Muscle of arm (tissue), 12 donors: ENCODE data around the gene ATF5. TPM values are rescaled to one million over a fixed set of nuclear protein-coding genes. Genes with fewer than 3 reads are reported as not detected.
A peak's percentile ranks its signal among the peaks of the same experiment; 100 is the strongest.
"Not testable (repeated sequence)": the region's sequence is repeated elsewhere in the genome, so short reads cannot be mapped to it uniquely, and the experiment has no call there.

Source experiments
- DNase-seq: peaks from one replicate; pipeline ENCODE4 v3.0.0-alpha.2; 2013
- polyA plus RNA-seq, 12 donors: library from polyadenylated mRNA; unstranded; fragments of 120-200 nt; gene quantifications; one replicate each; pipeline ENCODE4 v1.2.1, GENCODE V29; 2013; ENCODE audit not compliant: insufficient read length in 12 of 12

The ATF5 gene
- polyA plus RNA-seq, 12 donors = 13.1 to 40.2 (median 26.6) TPM; not detected in 1

DNA sequence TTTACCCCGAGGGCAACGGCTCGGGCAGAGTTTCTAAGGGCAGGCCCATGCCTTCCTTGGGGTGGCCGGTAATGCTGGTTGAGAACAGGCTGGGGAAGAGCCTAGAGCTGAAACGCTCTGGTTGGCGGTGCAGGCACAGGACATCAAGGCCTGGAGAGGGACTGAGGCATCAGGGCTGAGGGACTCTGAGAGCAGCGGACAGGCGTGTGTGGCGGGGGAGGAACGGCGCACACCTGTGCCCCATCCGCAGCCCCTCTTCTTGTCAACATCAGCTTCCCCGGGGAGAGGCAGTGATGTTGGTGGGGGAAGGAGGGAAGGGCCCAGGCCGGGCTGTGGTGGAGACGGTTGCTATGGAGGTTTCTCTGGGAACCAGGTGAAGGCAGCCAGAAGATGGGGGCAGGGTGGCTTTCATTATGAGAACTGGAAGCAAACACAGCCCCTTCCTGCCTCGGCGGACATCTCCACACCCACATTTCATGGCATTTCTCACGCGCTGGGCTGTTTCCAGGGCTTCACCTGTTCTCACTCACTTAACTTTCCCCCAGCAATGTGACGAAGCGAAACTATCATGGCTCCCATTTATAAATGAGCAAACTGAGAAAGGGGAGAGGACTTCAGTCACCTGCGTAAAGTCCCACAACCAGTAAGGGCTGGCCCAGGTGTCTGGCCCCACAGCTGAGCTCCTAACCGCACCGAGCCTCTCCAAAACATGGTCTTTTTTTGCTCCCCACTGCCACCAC is 8.2 kb upstream of the ATF5 start:
- no peak for DNase-seq

DNA sequence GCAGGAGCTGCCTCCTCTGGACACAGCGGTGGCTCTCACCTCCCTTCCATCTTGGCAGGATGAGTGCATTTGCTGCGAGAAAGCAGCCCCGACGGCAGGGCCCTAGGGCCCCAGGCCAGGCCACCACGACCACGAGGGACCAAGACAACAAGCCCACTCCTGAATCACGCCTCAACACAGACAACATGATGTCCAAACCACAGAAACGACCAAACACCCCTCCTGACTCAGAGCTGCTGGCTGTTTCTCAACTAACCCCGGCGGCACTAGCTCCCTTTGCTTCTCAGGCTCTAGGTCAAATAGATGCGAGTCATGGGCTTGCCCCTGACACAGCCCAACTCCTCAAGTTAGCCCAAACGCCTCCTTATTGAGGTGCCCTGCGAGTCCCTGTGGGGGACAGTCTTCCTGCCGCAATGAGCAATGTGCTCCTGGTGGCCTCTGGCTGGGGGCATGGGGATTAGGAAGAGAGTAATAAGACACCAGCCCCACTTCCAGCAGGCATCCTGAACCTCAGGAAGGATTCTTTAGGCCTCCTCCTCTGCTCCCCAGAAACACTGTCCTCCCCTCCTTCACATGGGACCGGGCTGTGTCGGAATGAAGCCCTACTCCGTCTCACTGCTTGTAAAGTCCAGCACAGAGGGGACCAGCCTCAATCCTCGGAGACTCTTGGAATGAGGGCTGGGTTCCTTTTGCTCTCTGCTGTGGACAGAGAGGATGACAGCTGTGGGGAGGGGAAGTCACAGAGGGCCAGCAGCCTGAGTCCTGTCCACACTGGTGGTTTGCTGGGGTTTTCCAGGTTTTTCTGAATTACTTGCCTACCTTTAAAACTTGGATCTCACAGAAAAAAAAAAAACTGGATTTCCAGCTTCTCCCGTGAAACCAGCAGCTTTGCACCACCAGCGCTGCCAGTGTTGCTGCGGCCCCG is 6.9 kb upstream of the ATF5 start:
- DNase-seq = no peak

GRCh38 chr19:49923055-49924003 is 5.7 kb upstream of the ATF5 start:
- DNase-seq = no peak

- DNase-seq = no peak
These were observed 4.8 kb upstream of the ATF5 start for GRCh38 chr19:49924004-49924880.

GRCh38 chr19:49924881-49925210 is 4.2 kb upstream of the ATF5 start:
- not testable (repeated sequence) for DNase-seq

- DNase-seq = no peak
These were observed 3.5 kb upstream of the ATF5 start for GRCh38 chr19:49925486-49925885.

DNA sequence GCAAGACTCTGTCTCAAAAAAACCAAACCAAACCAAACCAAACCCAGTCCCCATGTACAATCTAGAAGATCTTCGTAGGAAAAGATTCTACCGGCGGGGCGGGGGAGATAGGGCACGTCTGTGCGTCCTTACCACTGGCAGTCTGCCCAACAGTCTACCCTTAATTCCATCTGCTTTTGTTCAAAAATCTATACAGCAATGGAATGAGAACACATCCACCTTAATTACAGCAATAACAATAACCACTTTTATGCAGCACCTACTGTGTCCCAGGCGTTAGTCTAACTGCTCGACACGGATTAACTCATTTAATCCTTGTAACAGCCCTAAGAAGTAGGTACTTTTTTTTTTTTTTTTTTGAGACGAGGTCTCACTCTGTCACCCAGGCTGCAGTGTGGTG is 2.5 kb upstream of the ATF5 start:
- DNase-seq = no peak

- DNase-seq = no peak
These were observed 1.3 kb upstream of the ATF5 start for GRCh38 chr19:49927526-49928264.

DNA sequence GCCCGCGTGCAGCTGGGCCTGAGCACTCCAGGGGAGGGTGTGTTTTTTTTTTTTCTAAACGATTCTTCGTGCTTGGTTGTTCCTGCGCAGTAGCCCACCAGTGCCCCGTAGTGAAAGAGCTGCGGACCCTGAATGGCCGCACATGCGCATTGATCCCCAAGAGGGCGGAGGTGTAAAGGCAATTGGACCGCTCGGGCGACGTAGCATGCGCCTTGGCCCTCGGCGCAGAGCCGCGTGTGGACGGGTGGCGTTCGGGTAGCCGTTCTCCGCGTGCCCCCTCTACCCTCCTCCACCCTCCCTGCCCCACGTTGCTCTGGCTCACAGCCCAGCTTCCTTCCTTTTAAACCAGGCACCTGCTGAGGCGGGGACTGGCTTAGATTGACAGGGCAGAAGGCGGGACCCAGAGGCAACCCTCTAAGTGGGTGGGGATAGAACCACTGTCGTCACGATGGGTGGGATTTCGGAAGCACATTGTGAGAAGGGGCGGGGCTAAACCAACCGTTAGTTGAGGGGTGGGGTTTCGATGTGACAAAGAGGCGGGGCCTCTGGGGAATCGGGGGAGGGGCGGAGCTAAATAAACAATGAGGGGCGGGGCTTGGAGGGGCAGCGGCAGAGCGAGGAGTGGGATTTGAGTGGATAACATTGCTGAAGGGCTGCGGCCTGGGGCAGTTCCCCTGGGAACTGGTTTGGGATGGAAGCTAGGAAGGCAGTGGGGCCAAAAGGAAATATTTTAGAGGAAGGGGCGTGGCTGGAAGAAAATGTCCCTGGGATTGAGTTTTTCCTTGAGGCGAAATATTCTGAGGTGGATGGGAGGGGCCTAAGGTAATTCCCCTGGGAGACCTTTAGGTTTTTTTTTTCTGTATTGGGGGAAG is 842 bp downstream of the ATF5 start:
- peak; percentile 95 for DNase-seq

- DNase-seq = no peak
These were observed 1.5 kb downstream of the ATF5 start for GRCh38 chr19:49930483-49931011.

- no peak for DNase-seq
These were observed 2.5 kb downstream of the ATF5 start for GRCh38 chr19:49931293-49932040.

DNA sequence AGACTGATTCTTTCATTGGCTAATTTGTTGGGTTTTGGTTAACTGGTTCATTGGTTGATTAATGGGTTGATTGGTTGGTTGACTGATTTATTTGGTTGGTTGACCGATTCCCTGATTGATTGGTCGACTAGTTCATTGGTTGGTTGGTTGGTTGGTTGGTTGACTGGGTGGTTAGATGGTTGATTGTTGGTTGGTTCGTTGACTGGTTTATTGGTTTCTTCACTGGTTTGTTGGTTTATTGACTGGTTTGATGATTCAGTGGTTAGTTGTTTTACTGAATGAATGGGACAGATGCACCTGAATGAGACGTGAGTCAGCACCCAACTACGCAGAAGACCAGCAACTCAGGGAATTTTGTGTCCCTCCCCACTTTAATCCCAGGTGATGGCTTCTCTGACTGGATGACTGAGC is 3.0 kb downstream of the ATF5 start:
- no peak for DNase-seq

DNA sequence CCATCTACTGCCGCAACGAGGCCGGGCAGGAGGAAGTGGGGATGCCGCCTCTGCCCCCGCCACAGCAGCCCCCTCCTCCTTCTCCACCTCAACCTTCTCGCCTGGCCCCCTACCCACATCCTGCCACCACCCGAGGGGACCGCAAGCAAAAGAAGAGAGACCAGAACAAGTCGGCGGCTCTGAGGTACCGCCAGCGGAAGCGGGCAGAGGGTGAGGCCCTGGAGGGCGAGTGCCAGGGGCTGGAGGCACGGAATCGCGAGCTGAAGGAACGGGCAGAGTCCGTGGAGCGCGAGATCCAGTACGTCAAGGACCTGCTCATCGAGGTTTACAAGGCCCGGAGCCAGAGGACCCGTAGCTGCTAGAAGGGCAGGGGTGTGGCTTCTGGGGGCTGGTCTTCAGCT is 3.7 kb downstream of the ATF5 start:
- no peak for DNase-seq

DNA sequence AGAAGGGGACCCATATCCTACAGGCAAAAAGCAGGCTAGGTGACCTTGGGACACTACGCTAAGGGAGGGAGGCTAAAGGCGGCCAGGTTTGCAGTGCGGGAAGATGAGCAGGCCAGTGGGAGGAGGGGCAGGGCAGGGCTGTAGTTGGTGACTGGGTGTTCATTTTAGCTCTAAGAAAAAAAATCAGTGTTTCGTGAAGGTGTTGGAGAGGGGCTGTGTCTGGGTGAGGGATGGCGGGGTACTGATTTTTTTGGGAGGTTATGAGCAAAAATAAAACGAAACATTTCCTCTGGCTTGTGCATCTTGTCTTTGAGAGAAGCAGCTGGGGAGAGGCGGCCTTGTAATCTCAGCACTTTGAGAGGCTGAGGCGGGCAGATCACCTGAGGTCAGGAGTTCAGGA is 4.6 kb downstream of the ATF5 start:
- no peak for DNase-seq

GRCh38 chr19:49936549-49936948 is 7.5 kb downstream of the ATF5 start:
- DNase-seq = no peak

DNA sequence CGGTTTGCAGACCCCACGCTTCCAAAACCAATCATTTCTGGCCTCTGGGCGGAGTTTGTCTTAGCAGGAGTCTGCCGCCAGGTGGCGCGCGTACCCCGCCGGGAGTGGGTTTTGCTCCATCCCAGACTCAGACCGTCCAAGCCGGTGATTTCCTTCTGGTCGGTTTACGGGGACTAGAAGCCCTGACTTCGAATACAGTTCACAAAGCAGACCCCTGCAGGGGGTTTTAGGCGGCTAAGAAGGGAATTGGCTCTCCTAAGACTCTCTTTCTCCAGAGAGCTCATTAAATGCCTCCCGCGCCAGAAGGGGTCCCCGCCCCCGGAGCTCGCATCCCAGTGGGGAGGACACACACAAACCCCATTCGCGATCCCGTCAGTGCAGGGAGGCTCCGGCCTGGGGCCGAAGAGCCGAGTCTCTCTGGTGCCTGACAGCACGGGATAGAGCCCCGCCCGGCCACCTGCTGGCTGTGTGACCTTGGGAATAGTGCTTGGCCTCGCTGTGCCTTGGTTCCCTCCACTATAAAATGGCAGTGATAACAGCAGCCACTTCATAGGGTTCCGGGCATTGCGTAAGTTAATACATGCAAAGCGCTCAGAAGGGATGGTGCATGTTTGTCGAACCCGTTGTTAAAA is 8.9 kb downstream of the ATF5 start:
- DNase-seq = peak; percentile 81

GRCh38 chr19:49938662-49939061 is 9.7 kb downstream of the ATF5 start:
- DNase-seq = no peak
